Calu3 (cell line): Measurements from ENCODE around the gene DAZAP2. TPM values are rescaled to one million over a fixed set of nuclear protein-coding genes. Genes with fewer than 3 reads are reported as not detected.

Source experiments
- BruUV-seq: library from RNA; stranded (reverse); fragments of 400-500 nt; replicated peaks from 2 replicates; lab custom pipeline; 2021; lab: Mats Ljungman, UMichigan
- CTCF ChIA-PET: fragments of 300-600 bp; sonication (Branson Sonifier 250); formaldehyde crosslinking; loops from one replicate; lab custom pipeline; 2022; ENCODE audit warnings: antibody characterized with exemption; lab: Charles Lee
- DNase-seq: peaks from one replicate; pipeline ENCODE4 v3.0.0; 2022
- H3K27ac Mint-ChIP-seq: one replicate; pipeline ENCODE4 v1.8.0; 2022; ENCODE audit warnings: mixed read lengths; ENCODE audit not compliant: unreplicated experiment
- H3K27me3 Mint-ChIP-seq: one replicate; pipeline ENCODE4 v1.8.0; 2022; ENCODE audit warnings: mixed read lengths; ENCODE audit not compliant: unreplicated experiment
- H3K36me3 Mint-ChIP-seq: one replicate; pipeline ENCODE4 v1.8.0; 2022; ENCODE audit warnings: mild to moderate bottlenecking, moderate library complexity, mixed read lengths; ENCODE audit not compliant: insufficient read depth, unreplicated experiment
- H3K4me1 Mint-ChIP-seq: one replicate; pipeline ENCODE4 v1.8.0; 2022; ENCODE audit warnings: mild to moderate bottlenecking, low read depth, mixed read lengths; ENCODE audit not compliant: unreplicated experiment
- H3K4me3 Mint-ChIP-seq: one replicate; pipeline ENCODE4 v1.8.0; 2022; ENCODE audit warnings: mild to moderate bottlenecking, low read depth, moderate library complexity, mixed read lengths; ENCODE audit not compliant: unreplicated experiment
- H3K9me3 Mint-ChIP-seq: one replicate; pipeline ENCODE4 v1.8.0; 2022; ENCODE audit warnings: low read depth, mixed read lengths; ENCODE audit not compliant: unreplicated experiment
- intact Hi-C: fragments of 100-400 bp; cut with micrococcal nuclease; formaldehyde crosslinking; loops from one replicate; pipeline ENCODE4 v1.10.0; 2022; ENCODE audit not compliant: unreplicated experiment
- total RNA-seq: library from RNA; stranded (reverse); gene quantifications from 2 replicates; pipeline ENCODE4 v1.2.3, GENCODE V29; 2022
- TF ChIP-seq, protein P1 (sequence below): fragments of 200-600 bp; IDR thresholded peaks from one replicate; pipeline ENCODE4 v1.8.0; 2022; ENCODE audit warnings: antibody characterized with exemption; ENCODE audit not compliant: unreplicated experiment

Gene DAZAP2
- total RNA-seq, 1 experiment from 2014 or later = 103 TPM

DNA sequence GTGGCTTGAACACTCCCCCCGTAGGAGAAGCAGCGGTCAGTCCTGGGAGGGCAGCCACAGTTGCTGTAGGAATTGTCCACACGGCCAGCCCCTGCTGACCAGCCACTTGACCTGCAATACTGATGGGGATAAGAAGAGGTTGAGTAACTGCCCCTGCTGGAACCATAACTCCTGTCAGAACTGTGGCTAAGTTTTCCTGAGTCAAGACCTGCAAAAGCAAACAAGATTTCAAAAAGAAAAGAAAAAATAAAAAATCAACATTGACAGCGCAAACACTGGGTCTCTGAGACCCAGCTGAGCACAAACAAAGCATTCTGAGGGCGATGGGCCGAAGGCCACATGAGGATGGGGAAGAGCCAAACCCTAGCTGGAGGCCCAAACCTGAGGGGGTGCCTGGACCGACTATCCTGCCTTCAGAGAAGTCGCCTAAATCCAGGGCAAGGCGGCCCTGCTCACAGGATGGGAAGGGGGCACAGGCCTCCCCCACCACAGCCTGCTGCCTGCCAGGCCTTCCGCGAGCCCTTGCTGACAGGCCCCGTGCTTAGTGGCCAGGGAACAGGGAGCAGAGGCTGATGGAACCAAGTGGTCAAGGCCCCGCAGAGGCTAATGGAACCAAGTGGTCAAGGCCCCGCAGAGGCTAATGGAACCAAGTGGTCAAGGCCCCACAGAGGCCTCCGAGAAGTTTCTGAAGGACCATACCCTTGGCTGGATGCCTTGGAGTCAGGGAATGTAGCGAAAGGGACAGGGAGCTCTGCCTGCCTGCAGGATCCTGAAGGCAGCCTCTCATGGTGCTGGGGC lies 39.9 kb upstream of the DAZAP2 start:
- TF ChIP-seq, protein P1, sequence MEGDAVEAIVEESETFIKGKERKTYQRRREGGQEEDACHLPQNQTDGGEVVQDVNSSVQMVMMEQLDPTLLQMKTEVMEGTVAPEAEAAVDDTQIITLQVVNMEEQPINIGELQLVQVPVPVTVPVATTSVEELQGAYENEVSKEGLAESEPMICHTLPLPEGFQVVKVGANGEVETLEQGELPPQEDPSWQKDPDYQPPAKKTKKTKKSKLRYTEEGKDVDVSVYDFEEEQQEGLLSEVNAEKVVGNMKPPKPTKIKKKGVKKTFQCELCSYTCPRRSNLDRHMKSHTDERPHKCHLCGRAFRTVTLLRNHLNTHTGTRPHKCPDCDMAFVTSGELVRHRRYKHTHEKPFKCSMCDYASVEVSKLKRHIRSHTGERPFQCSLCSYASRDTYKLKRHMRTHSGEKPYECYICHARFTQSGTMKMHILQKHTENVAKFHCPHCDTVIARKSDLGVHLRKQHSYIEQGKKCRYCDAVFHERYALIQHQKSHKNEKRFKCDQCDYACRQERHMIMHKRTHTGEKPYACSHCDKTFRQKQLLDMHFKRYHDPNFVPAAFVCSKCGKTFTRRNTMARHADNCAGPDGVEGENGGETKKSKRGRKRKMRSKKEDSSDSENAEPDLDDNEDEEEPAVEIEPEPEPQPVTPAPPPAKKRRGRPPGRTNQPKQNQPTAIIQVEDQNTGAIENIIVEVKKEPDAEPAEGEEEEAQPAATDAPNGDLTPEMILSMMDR = no peak
- Mint-ChIP-seq H3K27ac (no peak overlapping the region), H3K4me1 (no peaks in the 10 kb centered on the region), H3K27me3 (no peaks in the 10 kb centered on the region), H3K36me3 (no peaks in the 10 kb centered on the region), H3K4me3 (no peak overlapping the region), H3K9me3 (no peaks in the 10 kb centered on the region)
- DNase-seq = no peak
- BruUV-seq = no TSS peak
- CTCF ChIA-PET = no interaction called here
- intact Hi-C loops = no loop called here

DNA sequence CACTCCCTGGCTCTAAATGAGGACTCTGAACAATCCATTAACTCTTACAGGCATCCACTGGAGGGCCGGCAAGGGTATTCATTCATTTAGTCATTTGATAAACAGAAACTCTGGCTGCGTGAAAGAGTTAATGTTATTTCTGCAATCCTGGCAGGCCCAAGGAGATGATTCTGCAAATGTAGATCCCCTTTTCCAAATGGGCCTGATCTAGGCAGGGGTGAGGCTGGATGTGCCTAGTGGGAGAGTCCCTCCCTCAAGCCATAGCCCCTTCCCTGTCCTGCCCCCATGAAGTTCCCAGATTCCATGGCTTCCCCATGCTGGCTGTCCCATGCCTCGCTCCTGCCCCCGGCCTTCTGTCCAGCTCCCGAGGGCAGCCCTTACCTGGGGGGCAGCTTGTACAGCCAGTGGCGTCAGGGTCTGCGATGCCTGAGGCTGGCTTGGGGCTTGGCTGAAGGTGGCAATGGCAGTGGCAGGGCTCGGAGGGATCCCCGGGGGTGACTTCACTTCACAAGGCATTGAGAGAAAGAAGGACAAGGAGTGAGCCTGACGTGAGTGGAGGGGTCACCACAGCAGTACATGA lies 39.2 kb upstream of the DAZAP2 start:
- H3K9me3 Mint-ChIP-seq = no peaks in the 10 kb centered on the region
- CTCF ChIA-PET = no interaction called here
- no peak overlapping the region for H3K27ac Mint-ChIP-seq
- no peaks in the 10 kb centered on the region for H3K27me3 Mint-ChIP-seq
- intact Hi-C loops = no loop called here
- no peaks in the 10 kb centered on the region for H3K36me3 Mint-ChIP-seq
- TF ChIP-seq, protein P1 = no peak
- H3K4me3 Mint-ChIP-seq = no peak overlapping the region
- no TSS peak for BruUV-seq
- DNase-seq = no peak
- H3K4me1 Mint-ChIP-seq = no peaks in the 10 kb centered on the region

DNA sequence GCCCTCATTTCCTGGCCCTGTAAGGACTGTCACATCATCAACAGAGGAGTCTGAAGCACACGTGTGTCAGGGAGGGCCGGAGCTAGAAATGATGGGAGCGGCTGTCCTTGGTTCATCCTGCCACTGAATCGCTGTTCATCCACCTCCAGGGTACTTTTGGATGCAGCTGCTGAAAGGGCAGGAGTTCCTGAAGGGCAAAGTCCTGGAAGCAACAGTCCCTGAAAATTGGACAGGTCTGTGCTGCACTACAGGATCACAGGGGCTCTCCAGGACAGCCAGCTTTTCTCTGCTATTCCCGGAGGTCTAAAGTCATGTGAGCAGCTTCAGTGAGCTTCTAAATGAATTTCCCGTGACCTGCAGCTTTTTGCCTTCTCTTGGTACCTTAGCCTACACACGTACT lies 38.5 kb upstream of the DAZAP2 start:
- intact Hi-C loops = no loop called here
- BruUV-seq = no TSS peak
- Mint-ChIP-seq H3K27ac (no peak overlapping the region), H3K4me3 (no peak overlapping the region), H3K4me1 (no peaks in the 10 kb centered on the region), H3K36me3 (no peaks in the 10 kb centered on the region), H3K27me3 (no peaks in the 10 kb centered on the region), H3K9me3 (no peaks in the 10 kb centered on the region)
- TF ChIP-seq, protein P1 = no peak
- DNase-seq = no peak
- CTCF ChIA-PET = no interaction called here

DNA sequence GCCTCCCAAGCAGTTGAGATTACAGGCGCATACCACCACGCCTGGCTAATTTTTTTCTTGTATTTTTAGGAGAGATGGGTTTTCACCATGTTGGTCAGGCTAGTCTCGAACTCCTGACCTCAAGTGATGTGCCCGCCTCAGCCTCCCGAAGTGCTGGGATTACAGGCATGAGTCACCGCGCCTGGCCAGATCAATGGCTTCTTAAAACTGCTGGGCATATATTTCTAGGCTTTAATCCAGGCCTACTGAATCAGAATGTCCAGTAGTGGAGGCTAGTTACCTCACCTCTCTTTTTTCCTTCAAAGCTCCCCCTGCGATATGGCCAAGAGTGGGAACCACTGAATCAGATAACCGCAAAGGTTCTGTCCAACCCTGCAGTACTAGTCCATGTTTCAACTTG lies 37.8 kb upstream of the DAZAP2 start:
- DNase-seq = no peak
- no peaks in the 10 kb centered on the region for H3K4me1 Mint-ChIP-seq
- no peak overlapping the region for H3K4me3 Mint-ChIP-seq
- no peaks in the 10 kb centered on the region for H3K9me3 Mint-ChIP-seq
- no peaks in the 10 kb centered on the region for H3K27me3 Mint-ChIP-seq
- H3K27ac Mint-ChIP-seq = no peak overlapping the region
- intact Hi-C loops = no loop called here
- H3K36me3 Mint-ChIP-seq = no peaks in the 10 kb centered on the region
- CTCF ChIA-PET = no interaction called here
- no TSS peak for BruUV-seq
- TF ChIP-seq, protein P1 = no peak
